Small intestine (tissue), 7 donors: Measurements from ENCODE around the gene FBXW7. TPM values are rescaled to one million over a fixed set of nuclear protein-coding genes. Genes with fewer than 3 reads are reported as not detected.

ENCODE experiments used
- DNase-seq, 2 donors: peaks; one replicate each; pipeline versions ENCODE4 v3.0.0 to v3.0.0-alpha.2; 2013
- FAIRE-seq: peaks from 2 replicates; lab custom pipeline; 2012; peaks lifted over from hg19 to GRCh38; lab: Jason Lieb, UNC
- H3K27ac ChIP-seq, 3 donors: one replicate each; pipeline ENCODE4 v1.5.1; 2013; ENCODE audit warnings: low read length in 2 of 3, mild to moderate bottlenecking in 2 of 3, control low read depth in 1 of 3, inconsistent platforms in 1 of 3, low read depth in 1 of 3, moderate library complexity in 1 of 3
- H3K27me3 ChIP-seq, 3 donors: one replicate each; pipeline ENCODE4 v1.6.1; 2013; ENCODE audit warnings: low read length in 3 of 3, inconsistent platforms in 1 of 3; ENCODE audit not compliant: control insufficient read depth in 3 of 3, insufficient read depth in 3 of 3
- H3K36me3 ChIP-seq, 3 donors: one replicate each; pipeline ENCODE4 v1.6.1; 2013; ENCODE audit warnings: low read length in 3 of 3, inconsistent platforms in 1 of 3, low read depth in 1 of 3, mild to moderate bottlenecking in 1 of 3, moderate library complexity in 1 of 3; ENCODE audit not compliant: control insufficient read depth in 3 of 3, insufficient read depth in 2 of 3
- H3K4me1 ChIP-seq, 3 donors: one replicate each; pipeline ENCODE4 v1.6.1; 2013; ENCODE audit warnings: low read length in 2 of 3, inconsistent platforms in 1 of 3, low read depth in 1 of 3, mild to moderate bottlenecking in 1 of 3, moderate library complexity in 1 of 3; ENCODE audit not compliant: control insufficient read depth in 3 of 3, insufficient read depth in 2 of 3
- H3K4me3 ChIP-seq, 3 donors: one replicate each; pipeline ENCODE4 v1.5.1; 2013; ENCODE audit warnings: low read length in 3 of 3, control low read depth in 1 of 3, inconsistent platforms in 1 of 3, low read depth in 1 of 3, mild to moderate bottlenecking in 1 of 3, moderate library complexity in 1 of 3
- H3K9me3 ChIP-seq, 2 donors: one replicate each; pipeline ENCODE4 v1.6.1; 2013; ENCODE audit warnings: low read depth in 1 of 2, low read length in 1 of 2; ENCODE audit not compliant: control insufficient read depth in 2 of 2, insufficient read depth in 1 of 2
- whole genome bisulfite sequencing, 3 donors: extraction: QIAGEN DNeasy Blood & Tissue Kit; methylation state at CpG; one replicate each; pipeline ENCODE4 v1.1.7; 2013; 5-methylcytosine and 5-hydroxymethylcytosine counted together
- polyA plus RNA-seq, 4 donors: library from polyadenylated mRNA; stranded (reverse) in 3 of 4; unstranded in 1 of 4; fragments of 200-250 nt in 3 of 4; fragments of 120-200 nt in 1 of 4; gene quantifications; one replicate each; pipeline versions ENCODE4 v1.2.1 to v1.2.3, GENCODE V29; 2013
- donor health status: healthy with polysubstance abuse.
- donor health status: control.
- donor health status: control.
- donor health status: Bipolar disorder and iron deficiency.
- donor health status: healthy.

Gene FBXW7
- polyA plus RNA-seq, 4 donors = 7.4 to 18.1 (median 8.7) TPM

- no peak overlapping the region for H3K4me3 ChIP-seq
- H3K4me1 ChIP-seq = no peaks in the 10 kb centered on the region
- FAIRE-seq = no peak
- no peak overlapping the region for H3K27ac ChIP-seq
- H3K9me3 ChIP-seq = no peaks in the 10 kb centered on the region
- WGBS, 3 donors = 93 to 94% (median 94%) methylated on average over 4 of the region's 4 CpGs
- no peaks in the 10 kb centered on the region for H3K27me3 ChIP-seq
- peaks cover 4 to 11% (median 5%) of the 10 kb centered on the region in 3 donors for H3K36me3 ChIP-seq
- DNase-seq = no peak
Measured at GRCh38 chr4:152321398-152321797, 214.5 kb downstream of the FBXW7 start.

GRCh38 chr4:152316969-152317368 is 218.9 kb downstream of the FBXW7 start:
- no peaks in the 10 kb centered on the region for H3K4me1 ChIP-seq
- no peak for FAIRE-seq
- no peak overlapping the region for H3K4me3 ChIP-seq
- H3K27ac ChIP-seq = no peak overlapping the region
- peaks cover under 1 to 3% (median 2%) of the 10 kb centered on the region in 3 donors for H3K36me3 ChIP-seq
- DNase-seq = no peak
- WGBS, 3 donors = 83 to 96% (median 92%) methylated on average over 3 of the region's 3 CpGs
- no peaks in the 10 kb centered on the region for H3K27me3 ChIP-seq
- H3K9me3 ChIP-seq = no peaks in the 10 kb centered on the region

GRCh38 chr4:152310257-152310656 is 225.6 kb downstream of the FBXW7 start:
- FAIRE-seq (no peak), DNase-seq (no peak)
- H3K4me1 ChIP-seq = no peaks in the 10 kb centered on the region
- H3K27me3 ChIP-seq = no peaks in the 10 kb centered on the region
- no peaks in the 10 kb centered on the region for H3K9me3 ChIP-seq
- H3K27ac ChIP-seq = no peak overlapping the region
- no peaks in the 10 kb centered on the region for H3K36me3 ChIP-seq
- H3K4me3 ChIP-seq = no peak overlapping the region
- WGBS, 3 donors = 74 to 87% (median 80%) methylated on average over 2 of the region's 2 CpGs

GRCh38 chr4:152309418-152309817 is 226.5 kb downstream of the FBXW7 start:
- Histone ChIP-seq H3K27me3 (no peaks in the 10 kb centered on the region), H3K9me3 (no peaks in the 10 kb centered on the region), H3K36me3 (no peaks in the 10 kb centered on the region), H3K27ac (no peak overlapping the region), H3K4me3 (no peak overlapping the region), H3K4me1 (no peaks in the 10 kb centered on the region)
- FAIRE-seq = no peak
- 88 to 93% (median 91%) methylated on average over 2 of the region's 2 CpGs for WGBS, 3 donors
- DNase-seq = no peak

- 51 to 55% (median 52%) methylated on average over 4 of the region's 4 CpGs for WGBS, 3 donors
- Histone ChIP-seq H3K36me3 (no peaks in the 10 kb centered on the region), H3K27ac (no peak overlapping the region), H3K9me3 (no peaks in the 10 kb centered on the region), H3K27me3 (no peaks in the 10 kb centered on the region), H3K4me1 (no peaks in the 10 kb centered on the region), H3K4me3 (no peak overlapping the region)
- DNase-seq (peak; percentile 2 to 5), FAIRE-seq (no peak)
Measured at GRCh38 chr4:152308951-152309350, 226.9 kb downstream of the FBXW7 start.

GRCh38 chr4:152307669-152308068 is 228.2 kb downstream of the FBXW7 start:
- no peak overlapping the region for H3K27ac ChIP-seq
- no peak for FAIRE-seq
- 86 to 88% (median 87%) methylated on average over 8 of the region's 8 CpGs for WGBS, 3 donors

GRCh38 chr4:152306541-152306940 is 229.4 kb downstream of the FBXW7 start:
- no peak overlapping the region for H3K27ac ChIP-seq
- H3K4me3 ChIP-seq = no peak overlapping the region
- no peaks in the 10 kb centered on the region for H3K36me3 ChIP-seq
- 84 to 94% (median 86%) methylated on average over 1 of the region's 1 CpG for WGBS, 3 donors
- H3K27me3 ChIP-seq = no peaks in the 10 kb centered on the region
- no peaks in the 10 kb centered on the region for H3K4me1 ChIP-seq
- no peak for FAIRE-seq
- no peak for DNase-seq
- no peaks in the 10 kb centered on the region for H3K9me3 ChIP-seq

More at GRCh38 chr4:152307669-152308068, 228.2 kb downstream of the FBXW7 start:
- no peaks in the 10 kb centered on the region for H3K4me1 ChIP-seq
- no peak for DNase-seq
- H3K4me3 ChIP-seq = no peak overlapping the region
- no peaks in the 10 kb centered on the region for H3K36me3 ChIP-seq
- H3K9me3 ChIP-seq = no peaks in the 10 kb centered on the region
- H3K27me3 ChIP-seq = no peaks in the 10 kb centered on the region

- 78 to 90% (median 87%) methylated on average over 5 of the region's 5 CpGs for WGBS, 3 donors
- Histone ChIP-seq H3K27me3 (no peaks in the 10 kb centered on the region), H3K36me3 (no peaks in the 10 kb centered on the region), H3K9me3 (no peaks in the 10 kb centered on the region), H3K4me1 (no peaks in the 10 kb centered on the region), H3K4me3 (no peak overlapping the region), H3K27ac (no peak overlapping the region)
- DNase-seq = no peak
- FAIRE-seq = no peak
Measured at GRCh38 chr4:152304220-152304619, 231.7 kb downstream of the FBXW7 start.

GRCh38 chr4:152301381-152301780 is 234.5 kb downstream of the FBXW7 start:
- H3K9me3 ChIP-seq = no peaks in the 10 kb centered on the region
- 84 to 91% (median 87%) methylated on average over 6 of the region's 6 CpGs for WGBS, 3 donors
- FAIRE-seq (no peak), DNase-seq (no peak)
- H3K36me3 ChIP-seq = no peaks in the 10 kb centered on the region
- no peaks in the 10 kb centered on the region for H3K4me1 ChIP-seq
- no peak overlapping the region for H3K27ac ChIP-seq
- H3K27me3 ChIP-seq = peaks cover 0 to 1% (median 0%) of the 10 kb centered on the region in 3 donors
- H3K4me3 ChIP-seq = no peak overlapping the region
